ENCODE measurements around the gene EEPD1.
A peak's percentile ranks its signal among the peaks of the same experiment; 100 is the strongest.
"Not testable (repeated sequence)": the region's sequence is repeated elsewhere in the genome, so short reads cannot be mapped to it uniquely, and the experiment has no call there.

Gene EEPD1

GRCh38 chr7:36152756-36153570 lies at the start of gene EEPD1:
EEPD1 (plus strand) TSS chr7:36153254; CDS start chr7:36154325, 1,071 bp downstream.
- DNase-seq, result peak; percentile 98

- DNase-seq, result no peak
Measured at GRCh38 chr7:36103837-36104561, 49.1 kb upstream of the EEPD1 start.

- DNase-seq, result not testable (repeated sequence)
Measured at GRCh38 chr7:36106972-36107908, 45.8 kb upstream of the EEPD1 start.

- no peak for DNase-seq
Measured at GRCh38 chr7:36107926-36108631, 45.0 kb upstream of the EEPD1 start.

GRCh38 chr7:36109013-36109627 lies 43.9 kb upstream of the EEPD1 start:
- DNase-seq, result no peak

GRCh38 chr7:36110584-36110983 lies 42.5 kb upstream of the EEPD1 start:
- no peak for DNase-seq

- DNase-seq, result no peak
Measured at GRCh38 chr7:36112969-36113368, 40.1 kb upstream of the EEPD1 start.

GRCh38 chr7:36114355-36114754 lies 38.7 kb upstream of the EEPD1 start:
- DNase-seq, result no peak

GRCh38 chr7:36115448-36116321 lies 37.4 kb upstream of the EEPD1 start:
- DNase-seq, result no peak

GRCh38 chr7:36116347-36117202 lies 36.5 kb upstream of the EEPD1 start:
- no peak for DNase-seq

GRCh38 chr7:36117203-36117840 lies 35.7 kb upstream of the EEPD1 start:
- DNase-seq, result no peak

- no peak for DNase-seq
Measured at GRCh38 chr7:36118344-36118743, 34.7 kb upstream of the EEPD1 start.

GRCh38 chr7:36119005-36119706 lies 33.9 kb upstream of the EEPD1 start:
- DNase-seq, result no peak

GRCh38 chr7:36119983-36120646 lies 32.9 kb upstream of the EEPD1 start:
- DNase-seq, result not testable (repeated sequence)

- DNase-seq, result not testable (repeated sequence)
Measured at GRCh38 chr7:36125630-36126029, 27.4 kb upstream of the EEPD1 start.

- no peak for DNase-seq
Measured at GRCh38 chr7:36127075-36127740, 25.8 kb upstream of the EEPD1 start.

- DNase-seq, result peak; percentile 53
Measured at GRCh38 chr7:36128448-36129047, 24.5 kb upstream of the EEPD1 start.
